ENCODE data around the gene SVOPL. TPM values are rescaled to one million over a fixed set of nuclear protein-coding genes. Genes with fewer than 3 reads are reported as not detected.
"Not testable (repeated sequence)": the region's sequence is repeated elsewhere in the genome, so short reads cannot be mapped to it uniquely, and the experiment has no call there.

Gene SVOPL
- total RNA-seq, 2 donors from 2014 or later: not detected

DNA sequence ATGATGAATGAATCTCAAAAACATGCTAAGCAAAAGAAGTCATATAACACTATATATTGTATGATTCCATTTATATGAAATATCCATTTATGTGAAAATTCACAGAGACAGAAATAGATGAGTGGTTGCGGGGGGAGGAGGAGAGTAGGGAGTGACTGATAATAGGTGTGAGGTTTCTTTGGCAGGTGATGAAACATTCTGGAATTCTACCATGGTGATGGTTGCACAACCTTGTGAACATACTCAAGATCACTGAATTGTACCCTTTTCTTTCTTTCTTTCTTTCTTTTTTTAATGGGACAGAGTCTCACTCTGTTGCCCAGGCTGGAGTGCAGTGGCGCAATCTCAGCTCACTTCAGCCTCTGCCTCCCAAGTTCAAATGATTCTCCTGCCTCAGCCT, 10.7 kb downstream of the SVOPL start:
- Histone ChIP-seq H3K27ac (no peak overlapping the region), H3K9me3 (no peaks in the 10 kb centered on the region), H3K27me3 (no peaks in the 10 kb centered on the region), H3K4me3 (no peak overlapping the region), H3K36me3 (replicated peaks in 1 of 2; ENCODE audit: insufficient read depth in 1 of 2, low read depth in 2 of 2) (no peaks in the 10 kb centered on the region), H3K4me1 (peaks cover 7% of the 10 kb centered on the region)
- ATAC-seq: no peak
- TF ChIP-seq POLR2A (IDR thresholded peaks at IDR 0.05): no peak
- TF ChIP-seq, protein P1, sequence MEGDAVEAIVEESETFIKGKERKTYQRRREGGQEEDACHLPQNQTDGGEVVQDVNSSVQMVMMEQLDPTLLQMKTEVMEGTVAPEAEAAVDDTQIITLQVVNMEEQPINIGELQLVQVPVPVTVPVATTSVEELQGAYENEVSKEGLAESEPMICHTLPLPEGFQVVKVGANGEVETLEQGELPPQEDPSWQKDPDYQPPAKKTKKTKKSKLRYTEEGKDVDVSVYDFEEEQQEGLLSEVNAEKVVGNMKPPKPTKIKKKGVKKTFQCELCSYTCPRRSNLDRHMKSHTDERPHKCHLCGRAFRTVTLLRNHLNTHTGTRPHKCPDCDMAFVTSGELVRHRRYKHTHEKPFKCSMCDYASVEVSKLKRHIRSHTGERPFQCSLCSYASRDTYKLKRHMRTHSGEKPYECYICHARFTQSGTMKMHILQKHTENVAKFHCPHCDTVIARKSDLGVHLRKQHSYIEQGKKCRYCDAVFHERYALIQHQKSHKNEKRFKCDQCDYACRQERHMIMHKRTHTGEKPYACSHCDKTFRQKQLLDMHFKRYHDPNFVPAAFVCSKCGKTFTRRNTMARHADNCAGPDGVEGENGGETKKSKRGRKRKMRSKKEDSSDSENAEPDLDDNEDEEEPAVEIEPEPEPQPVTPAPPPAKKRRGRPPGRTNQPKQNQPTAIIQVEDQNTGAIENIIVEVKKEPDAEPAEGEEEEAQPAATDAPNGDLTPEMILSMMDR (IDR thresholded peaks at IDR 0.05): no peak
- no peak for DNase-seq
- intact Hi-C loops (cut with DNase I): no loop called here
- WGBS, 2 donors: 98 to 100% methylated on average over 2 of the region's 2 CpGs

DNA sequence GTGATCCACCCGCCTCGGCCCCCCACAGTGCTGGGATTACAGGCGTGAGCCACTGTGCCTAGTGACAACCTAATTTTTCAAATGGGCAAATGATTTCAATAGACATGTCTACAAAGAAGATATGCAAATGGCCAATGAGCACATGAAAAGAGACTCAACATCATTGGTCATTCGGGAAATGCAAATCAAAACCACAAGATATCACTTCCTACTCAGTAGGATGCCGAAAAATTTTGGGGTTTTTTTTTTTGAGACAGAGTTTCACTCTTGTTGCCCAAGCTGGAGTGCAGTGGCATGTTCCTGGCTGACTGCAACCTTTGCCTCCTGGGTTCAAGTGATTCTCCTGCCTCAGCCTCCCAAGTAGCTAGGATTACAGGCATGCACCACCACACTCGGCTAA, 13.1 kb downstream of the SVOPL start:
- H3K27me3 ChIP-seq; H3K4me3 ChIP-seq; H3K4me1 ChIP-seq; H3K27ac ChIP-seq; ATAC-seq; intact Hi-C loops (cut with DNase I); DNase-seq; H3K9me3 ChIP-seq; H3K36me3 ChIP-seq (replicated peaks in 1 of 2; ENCODE audit: insufficient read depth in 1 of 2, low read depth in 2 of 2): not testable (repeated sequence)
- 90 to 92% methylated on average over 6 of the region's 6 CpGs for WGBS, 2 donors

DNA sequence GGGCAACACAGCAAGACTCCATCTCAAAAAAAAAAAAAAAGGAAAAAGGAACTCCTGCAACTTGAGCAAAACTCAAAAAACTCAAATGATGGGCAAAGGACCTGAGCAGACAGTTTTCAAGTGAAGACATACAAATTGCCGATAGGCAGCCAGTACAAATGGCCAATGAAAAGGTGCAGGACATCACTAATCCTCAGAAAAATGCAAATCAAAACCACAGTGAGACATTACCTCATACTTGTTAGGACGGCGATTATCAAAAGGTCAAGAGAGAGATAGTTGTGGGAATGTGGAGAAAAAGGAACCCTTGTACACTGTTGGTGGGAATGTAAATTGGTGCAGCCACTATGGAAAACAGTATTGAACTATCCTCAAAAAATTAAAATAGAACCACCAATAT, 16.8 kb downstream of the SVOPL start:
- Histone ChIP-seq H3K27me3 (no peaks in the 10 kb centered on the region), H3K27ac (no peak overlapping the region), H3K4me1 (peaks cover 7% of the 10 kb centered on the region), H3K36me3 (replicated peaks in 1 of 2; ENCODE audit: insufficient read depth in 1 of 2, low read depth in 2 of 2) (no peaks in the 10 kb centered on the region), H3K4me3 (no peak overlapping the region), H3K9me3 (no peaks in the 10 kb centered on the region)
- ATAC-seq (no peak), DNase-seq (no peak)
- intact Hi-C loops (cut with DNase I): no loop called here
- TF ChIP-seq, protein P1 (IDR thresholded peaks at IDR 0.05): no peak
- no peak for TF ChIP-seq POLR2A (IDR thresholded peaks at IDR 0.05)
- WGBS, 2 donors: 44 to 53% methylated on average over 3 of the region's 3 CpGs

DNA sequence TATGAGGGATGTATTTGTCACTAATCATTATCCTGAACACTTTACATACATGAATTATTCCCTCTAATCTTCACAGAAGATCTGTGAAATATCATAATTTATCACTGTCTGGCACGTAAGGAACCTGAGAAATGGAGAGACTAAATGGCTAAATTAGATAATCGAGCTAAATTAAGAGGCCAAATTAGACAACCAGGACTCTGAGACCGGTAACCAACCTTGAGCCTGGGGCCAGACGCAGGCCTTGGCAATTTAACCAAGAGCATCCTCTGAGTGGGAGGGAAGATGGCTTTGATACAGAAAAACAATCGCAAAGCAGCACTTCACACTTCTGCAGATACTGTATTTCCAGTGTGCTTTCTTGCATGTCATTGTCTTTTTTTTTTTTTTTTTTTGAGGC, 21.4 kb downstream of the SVOPL start:
- intact Hi-C loops (cut with DNase I): no loop called here
- WGBS, 2 donors: 52 to 88% methylated on average over 5 of the region's 5 CpGs
- DNase-seq (no peak), ATAC-seq (no peak)
- no peaks in the 10 kb centered on the region for H3K9me3 ChIP-seq
- no peaks in the 10 kb centered on the region for H3K27me3 ChIP-seq
- H3K4me3 ChIP-seq: no peak overlapping the region
- H3K36me3 ChIP-seq (replicated peaks in 1 of 2; ENCODE audit: insufficient read depth in 1 of 2, low read depth in 2 of 2): no peaks in the 10 kb centered on the region
- H3K27ac ChIP-seq: no peak overlapping the region
- TF ChIP-seq POLR2A (IDR thresholded peaks at IDR 0.05): no peak
- H3K4me1 ChIP-seq: no peaks in the 10 kb centered on the region

DNA sequence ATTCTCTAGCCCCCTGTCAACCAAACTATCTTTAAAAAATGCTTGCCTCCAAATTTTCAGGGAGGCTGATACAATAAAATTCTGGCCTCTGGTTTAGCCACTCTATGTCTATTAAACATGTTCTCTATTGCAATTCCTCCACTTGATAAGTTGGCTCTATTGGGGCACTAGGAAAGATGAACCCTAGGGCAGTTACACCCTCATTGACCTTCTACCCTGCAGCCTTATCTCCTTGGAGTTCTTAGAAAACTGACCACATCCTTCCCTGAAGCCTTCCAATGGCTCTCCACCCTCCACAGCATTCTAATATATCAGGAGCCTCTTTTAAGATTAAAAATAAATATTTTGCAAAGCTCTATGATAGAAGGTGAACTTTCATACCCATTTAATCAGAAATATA, 30.6 kb downstream of the SVOPL start:
- Histone ChIP-seq H3K4me3 (no peak overlapping the region), H3K9me3 (no peaks in the 10 kb centered on the region)
- TF ChIP-seq, protein P1 (IDR thresholded peaks at IDR 0.05): no peak
- TF ChIP-seq POLR2A (IDR thresholded peaks at IDR 0.05): no peak

DNA sequence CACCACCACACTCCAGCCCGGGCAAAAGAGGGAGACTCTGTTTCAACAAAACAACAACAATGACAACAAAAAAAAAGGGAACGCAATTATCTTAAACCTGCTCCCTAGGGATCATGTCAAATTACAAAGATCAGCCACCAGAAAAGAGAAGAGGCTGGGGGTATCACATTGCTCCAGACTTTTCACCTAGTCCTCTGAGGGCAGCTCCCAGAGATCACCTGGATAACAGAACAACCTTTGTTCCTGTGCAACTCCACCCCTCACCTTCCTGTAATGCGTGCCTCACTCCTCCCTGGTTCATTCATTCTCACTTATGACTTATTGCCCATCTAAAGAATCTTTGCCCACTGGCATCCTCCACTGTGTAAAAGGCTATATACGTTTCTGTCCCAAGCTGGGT, 31.8 kb downstream of the SVOPL start:
- Histone ChIP-seq H3K4me3 (no peak overlapping the region), H3K4me1 (peaks cover 1% of the 10 kb centered on the region), H3K36me3 (replicated peaks in 1 of 2; ENCODE audit: insufficient read depth in 1 of 2, low read depth in 2 of 2) (no peaks in the 10 kb centered on the region), H3K27me3 (no peaks in the 10 kb centered on the region), H3K27ac (no peak overlapping the region), H3K9me3 (no peaks in the 10 kb centered on the region)
- no peak for ATAC-seq
- TF ChIP-seq, protein P1 (IDR thresholded peaks at IDR 0.05): no peak
- TF ChIP-seq POLR2A (IDR thresholded peaks at IDR 0.05): no peak
- intact Hi-C loops (cut with DNase I): no loop called here
- DNase-seq: no peak
- 56 to 80% methylated on average over 3 to 4 of the region's 4 CpGs for WGBS, 2 donors

More for the DNA sequence above, 30.6 kb downstream of the SVOPL start:
- Histone ChIP-seq H3K4me1 (no peaks in the 10 kb centered on the region), H3K36me3 (replicated peaks in 1 of 2; ENCODE audit: insufficient read depth in 1 of 2, low read depth in 2 of 2) (no peaks in the 10 kb centered on the region), H3K27me3 (no peaks in the 10 kb centered on the region), H3K27ac (no peak overlapping the region)
- no peak for ATAC-seq
- DNase-seq: no peak
- intact Hi-C loops (cut with DNase I): no loop called here
